ENCODE data around the gene FBXO2.

- TF ChIP-seq POLR2AphosphoS5 (IDR thresholded peaks at IDR 0.05; ENCODE audit: low read depth, low read length) (no peak), CTCF (IDR thresholded peaks at IDR 0.05) (no peak)
Measured at GRCh38 chr1:11623702-11624101, 30.5 kb downstream of the FBXO2 start.
